NCI-H1417 treated with DMSO at 0.1 percent for 48 hours (cell line): Measurements from ENCODE around the gene ZNF90.
"Not testable (repeated sequence)": the region's sequence is repeated elsewhere in the genome, so short reads cannot be mapped to it uniquely, and the experiment has no call there.

ENCODE experiments used
- DNase-seq: peaks from one replicate; lab custom pipeline; 2025; lab: John Stamatoyannopoulos, UW

Gene ZNF90

DNA sequence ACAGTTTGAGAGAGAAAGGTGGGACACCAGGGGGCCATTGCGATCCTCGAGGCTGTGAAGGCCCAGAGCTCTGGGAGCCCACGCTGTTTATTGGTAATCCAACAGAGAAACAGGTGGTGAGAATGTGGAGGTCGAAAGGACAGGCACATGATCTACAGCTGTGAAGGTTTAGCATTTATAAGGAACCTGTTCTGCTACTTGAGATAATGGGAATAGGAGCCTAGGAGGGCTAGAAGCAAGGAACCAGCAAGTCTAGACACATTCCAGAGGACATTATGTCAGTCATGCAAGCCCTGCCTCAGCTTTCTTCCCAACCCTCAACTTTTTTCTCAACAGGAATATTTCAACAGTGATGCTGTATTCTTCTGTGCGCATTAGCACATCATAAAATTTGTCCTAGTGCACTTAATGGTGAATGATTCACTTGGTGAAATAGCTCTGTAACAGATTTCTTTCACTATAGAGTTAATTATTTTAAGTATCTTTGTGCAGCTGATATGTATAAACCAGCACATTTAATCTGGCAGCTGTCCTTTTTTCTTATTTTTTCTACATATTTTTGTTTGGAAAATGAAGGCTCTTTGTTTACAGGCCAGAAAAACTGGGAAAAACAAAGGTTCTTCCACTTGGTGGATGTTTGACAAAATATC, 25.4 kb downstream of the ZNF90 start:
- DNase-seq: no peak

- no peak for DNase-seq
Measured at GRCh38 chr19:20107301-20107700, 29.5 kb downstream of the ZNF90 start.

- not testable (repeated sequence) for DNase-seq
Measured at GRCh38 chr19:20118064-20118839, 40.5 kb downstream of the ZNF90 start.

DNA sequence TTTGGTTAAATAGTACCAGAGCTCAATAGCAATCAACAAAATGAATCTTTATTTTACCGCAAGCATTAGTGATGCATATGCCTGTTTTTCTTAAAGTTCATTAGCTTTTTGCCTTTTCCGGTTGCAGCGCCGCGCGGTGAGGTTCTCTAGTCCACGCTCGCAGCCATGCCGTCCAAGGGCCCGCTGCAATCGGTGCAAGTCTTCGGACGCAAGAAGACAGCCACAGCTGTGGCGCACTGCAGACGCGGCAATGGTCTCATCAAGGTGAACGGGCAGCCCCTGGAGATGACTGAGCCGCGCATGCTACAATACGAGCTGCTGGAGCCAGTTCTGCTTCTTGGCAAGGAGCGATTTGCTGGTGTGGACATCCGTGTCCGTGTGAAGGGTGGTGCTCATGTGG, 47.1 kb downstream of the ZNF90 start:
- DNase-seq: no peak

GRCh38 chr19:20132933-20133332, 55.1 kb downstream of the ZNF90 start:
- not testable (repeated sequence) for DNase-seq

DNA sequence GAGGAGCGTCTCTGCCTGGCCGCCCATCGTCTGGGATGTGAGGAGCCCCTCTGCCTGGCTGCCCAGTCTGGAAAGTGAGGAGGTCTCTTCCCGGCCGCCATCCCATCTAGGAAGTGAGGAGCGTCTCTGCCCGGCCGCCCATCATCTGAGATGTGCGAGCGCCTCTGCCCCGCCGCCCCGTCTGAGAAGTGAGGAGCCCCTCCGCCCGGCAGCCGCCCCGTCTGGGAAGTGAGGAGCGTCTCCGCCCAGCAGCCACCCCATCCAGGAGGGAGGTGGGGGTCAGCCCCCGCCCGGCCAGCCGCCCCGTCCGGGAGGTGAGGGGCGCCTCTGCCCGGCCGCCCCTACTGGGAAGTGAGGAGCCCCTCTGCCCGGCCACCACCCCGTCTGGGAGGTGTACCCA, 59.9 kb downstream of the ZNF90 start:
- DNase-seq: not testable (repeated sequence)

GRCh38 chr19:20151617-20152145, 73.9 kb downstream of the ZNF90 start:
- DNase-seq: no peak

- DNase-seq: not testable (repeated sequence)
Measured at GRCh38 chr19:20152506-20152905, 74.7 kb downstream of the ZNF90 start.

- DNase-seq: no peak
Measured at GRCh38 chr19:20153281-20153680, 75.5 kb downstream of the ZNF90 start.

DNA sequence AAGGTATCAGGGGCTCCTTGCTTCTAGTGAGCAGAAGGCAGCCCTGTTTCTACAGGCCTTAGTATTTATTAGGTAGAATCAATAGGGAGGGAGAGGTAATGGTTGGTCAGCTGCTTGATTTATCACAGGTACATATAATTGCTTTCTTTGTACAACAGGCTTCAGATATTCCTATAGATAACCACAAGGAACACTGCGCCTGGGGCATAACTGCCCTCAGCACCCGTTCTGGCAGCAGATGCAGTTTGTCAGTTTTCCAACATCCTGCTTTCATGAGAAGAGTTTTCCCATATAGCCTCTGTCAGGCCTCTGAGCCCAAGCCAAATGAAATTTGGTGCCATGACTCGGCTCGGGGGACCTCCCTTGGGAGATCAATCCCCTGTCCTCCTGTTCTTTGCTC, 76.8 kb downstream of the ZNF90 start:
- no peak for DNase-seq

GRCh38 chr19:20162821-20163220, 85.0 kb downstream of the ZNF90 start:
- DNase-seq: no peak

GRCh38 chr19:20164456-20164855, 86.7 kb downstream of the ZNF90 start:
- no peak for DNase-seq

DNA sequence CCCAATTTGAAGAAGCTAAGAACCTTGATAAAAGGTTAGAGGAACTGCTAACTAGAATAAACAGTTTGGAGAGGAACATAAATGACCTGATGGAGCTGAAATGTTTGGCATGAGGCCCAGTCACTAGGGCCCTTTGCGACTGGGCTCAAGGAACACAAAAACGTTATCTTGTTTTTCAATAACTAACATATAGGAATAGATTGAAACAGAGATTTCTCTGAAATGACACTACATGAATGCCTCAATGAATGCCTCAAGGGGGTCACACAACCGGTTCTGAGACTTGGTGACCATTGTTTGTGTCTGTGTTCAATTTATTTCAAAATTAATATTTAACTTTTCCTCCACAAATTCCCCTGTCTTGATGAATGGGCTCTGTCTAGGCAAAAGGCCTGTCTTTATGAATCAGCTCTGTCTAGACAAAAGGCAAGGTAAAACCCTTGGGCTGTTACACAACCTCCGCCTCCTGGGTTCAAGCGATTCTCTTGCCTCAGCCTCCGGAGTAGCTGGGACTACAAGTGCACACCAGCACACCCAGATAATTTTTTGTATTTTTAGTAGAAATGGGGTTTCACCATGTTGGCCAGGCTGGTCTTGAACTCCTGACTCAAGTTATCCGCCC, 88.3 kb downstream of the ZNF90 start:
- DNase-seq: no peak

DNA sequence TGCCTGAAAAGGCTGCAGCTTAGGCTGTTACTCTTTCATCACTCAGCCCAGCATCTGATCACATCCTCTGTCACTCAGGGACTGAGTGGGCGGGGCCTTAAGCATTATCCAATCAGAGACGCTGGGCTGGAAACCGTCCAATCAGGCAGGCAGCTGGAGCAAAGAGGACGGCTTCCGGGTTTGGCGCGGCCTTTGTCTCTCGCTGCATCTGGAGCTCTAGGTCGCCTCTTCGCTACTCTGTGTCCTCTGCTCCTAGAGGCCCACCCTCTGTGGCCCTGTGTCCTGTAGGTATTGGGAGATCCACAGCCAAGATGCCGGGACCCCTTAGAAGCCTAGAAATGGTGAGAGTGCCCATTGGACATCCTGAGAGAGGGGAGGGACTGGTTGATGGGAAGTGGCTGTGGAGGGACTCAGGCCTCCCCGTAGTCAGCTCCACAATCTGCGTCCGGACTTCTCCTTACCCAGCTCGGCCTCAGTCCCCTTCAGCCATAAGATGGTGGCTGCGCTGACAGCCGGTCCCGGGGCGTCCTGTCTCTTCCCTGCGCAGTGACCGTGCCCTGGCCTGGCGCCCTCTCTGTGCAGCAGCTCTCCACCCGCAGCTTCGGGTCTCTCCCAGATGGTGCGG, 89.3 kb downstream of the ZNF90 start, which contains the start of gene ZNF486:
Gene ZNF486 (plus strand): TSS at position 195 of the 625 bp plus-strand sequence. CDS start 117 bp downstream, at position 312.
- no peak for DNase-seq

DNA sequence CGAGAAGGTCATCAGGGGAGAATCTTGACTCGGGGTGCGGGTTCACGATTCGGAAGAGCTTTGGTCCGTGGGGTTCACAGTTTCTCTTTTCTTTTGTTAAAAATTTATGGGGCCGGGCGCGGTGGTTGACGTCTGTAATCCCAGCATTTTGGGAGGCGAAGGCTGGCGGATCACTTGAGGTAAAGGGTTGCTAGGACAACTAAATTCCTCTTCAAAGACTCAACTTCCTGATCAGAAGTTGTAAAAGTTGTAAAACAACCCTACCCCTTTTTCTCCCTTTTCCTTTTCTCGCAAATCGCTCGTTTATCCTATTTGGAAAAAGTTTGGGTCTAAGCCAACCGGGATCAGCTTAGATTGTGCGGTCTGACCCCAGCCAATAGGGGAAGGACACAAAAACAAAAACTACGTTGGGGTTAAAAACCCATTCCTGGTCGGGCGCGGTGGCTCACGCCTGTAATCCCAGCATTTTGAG, 89.9 kb downstream of the ZNF90 start:
- no peak for DNase-seq
